HEK293 (cell line): ENCODE measurements around the gene EID2.

Experiments used
- CTCF ChIP-seq: fragments of 450-650 bp; formaldehyde crosslinking; IDR thresholded peaks from 2 replicates; pipeline ENCODE4 v1.5.1; 2016; ENCODE audit warnings: missing biosample characterization, missing genetic modification characterization
- ZBTB26 ChIP-seq: fragments of 450-650 bp; formaldehyde crosslinking; optimal IDR thresholded peaks from 2 replicates; pipeline ENCODE3; 2016; ENCODE audit warnings: missing biosample characterization, mild to moderate bottlenecking, missing genetic modification characterization
- ZNF10 ChIP-seq: fragments of 450-650 bp; formaldehyde crosslinking; IDR thresholded peaks from 2 replicates; pipeline ENCODE4 v1.5.1; 2017; ENCODE audit warnings: missing biosample characterization, missing genetic modification characterization
- TF ChIP-seq, protein P1 (sequence below): fragments of 450-650 bp; formaldehyde crosslinking; IDR thresholded peaks from 2 replicates; pipeline ENCODE4 v1.5.1; 2016; ENCODE audit warnings: missing biosample characterization, missing genetic modification characterization

- TF ChIP-seq CTCF (tag by site-specific recombination) (no peak), ZBTB26 (tag by site-specific recombination) (no peak), ZNF10 (tag by site-specific recombination) (no peak)
- TF ChIP-seq, protein P1, sequence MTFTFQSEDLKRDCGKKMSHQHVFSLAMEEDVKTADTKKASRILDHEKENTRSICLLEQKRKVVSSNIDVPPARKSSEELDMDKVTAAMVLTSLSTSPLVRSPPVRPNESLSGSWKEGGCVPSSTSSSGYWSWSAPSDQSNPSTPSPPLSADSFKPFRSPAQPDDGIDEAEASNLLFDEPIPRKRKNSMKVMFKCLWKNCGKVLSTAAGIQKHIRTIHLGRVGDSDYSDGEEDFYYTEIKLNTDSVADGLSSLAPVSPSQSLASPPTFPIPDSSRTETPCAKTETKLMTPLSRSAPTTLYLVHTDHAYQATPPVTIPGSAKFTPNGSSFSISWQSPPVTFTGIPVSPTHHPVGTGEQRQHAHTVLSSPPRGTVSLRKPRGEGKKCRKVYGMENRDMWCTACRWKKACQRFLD = no peak
Observed at GRCh38 chr19:39500543-39500942, 39.4 kb downstream of the EID2 start.
